ENCODE measurements around the gene UBE2D2.

UBE2D2 gene

DNA sequence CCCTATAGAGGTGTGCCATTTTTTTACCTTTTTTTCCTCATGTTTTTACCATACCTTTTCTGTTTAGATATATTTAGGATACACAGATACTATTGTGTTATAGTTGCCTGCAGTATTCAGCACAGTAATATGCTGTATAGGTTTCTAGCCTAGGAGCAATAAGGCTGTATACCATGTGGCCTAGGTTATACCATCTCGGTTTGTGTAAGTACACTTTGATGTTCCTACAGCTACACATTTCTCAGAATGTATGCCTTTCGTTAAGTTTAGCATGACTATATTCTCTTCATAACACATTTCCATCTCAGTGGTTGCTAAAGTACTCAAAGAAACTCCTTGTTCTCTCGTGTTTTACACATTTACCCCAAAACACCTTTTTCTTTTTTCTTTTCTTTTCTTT, 23.0 kb downstream of the UBE2D2 start:
- no peak for TF ChIP-seq ZBTB7A (IDR thresholded peaks at IDR 0.05; ENCODE audit: low read depth)
- TF ChIP-seq, protein P1, sequence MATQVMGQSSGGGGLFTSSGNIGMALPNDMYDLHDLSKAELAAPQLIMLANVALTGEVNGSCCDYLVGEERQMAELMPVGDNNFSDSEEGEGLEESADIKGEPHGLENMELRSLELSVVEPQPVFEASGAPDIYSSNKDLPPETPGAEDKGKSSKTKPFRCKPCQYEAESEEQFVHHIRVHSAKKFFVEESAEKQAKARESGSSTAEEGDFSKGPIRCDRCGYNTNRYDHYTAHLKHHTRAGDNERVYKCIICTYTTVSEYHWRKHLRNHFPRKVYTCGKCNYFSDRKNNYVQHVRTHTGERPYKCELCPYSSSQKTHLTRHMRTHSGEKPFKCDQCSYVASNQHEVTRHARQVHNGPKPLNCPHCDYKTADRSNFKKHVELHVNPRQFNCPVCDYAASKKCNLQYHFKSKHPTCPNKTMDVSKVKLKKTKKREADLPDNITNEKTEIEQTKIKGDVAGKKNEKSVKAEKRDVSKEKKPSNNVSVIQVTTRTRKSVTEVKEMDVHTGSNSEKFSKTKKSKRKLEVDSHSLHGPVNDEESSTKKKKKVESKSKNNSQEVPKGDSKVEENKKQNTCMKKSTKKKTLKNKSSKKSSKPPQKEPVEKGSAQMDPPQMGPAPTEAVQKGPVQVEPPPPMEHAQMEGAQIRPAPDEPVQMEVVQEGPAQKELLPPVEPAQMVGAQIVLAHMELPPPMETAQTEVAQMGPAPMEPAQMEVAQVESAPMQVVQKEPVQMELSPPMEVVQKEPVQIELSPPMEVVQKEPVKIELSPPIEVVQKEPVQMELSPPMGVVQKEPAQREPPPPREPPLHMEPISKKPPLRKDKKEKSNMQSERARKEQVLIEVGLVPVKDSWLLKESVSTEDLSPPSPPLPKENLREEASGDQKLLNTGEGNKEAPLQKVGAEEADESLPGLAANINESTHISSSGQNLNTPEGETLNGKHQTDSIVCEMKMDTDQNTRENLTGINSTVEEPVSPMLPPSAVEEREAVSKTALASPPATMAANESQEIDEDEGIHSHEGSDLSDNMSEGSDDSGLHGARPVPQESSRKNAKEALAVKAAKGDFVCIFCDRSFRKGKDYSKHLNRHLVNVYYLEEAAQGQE (IDR thresholded peaks at IDR 0.05; ENCODE audit: low read depth): no peak
- TF ChIP-seq TCF12 (IDR thresholded peaks at IDR 0.05; ENCODE audit: low read depth): no peak
- TF ChIP-seq RAD21 (IDR thresholded peaks at IDR 0.05; ENCODE audit: low read depth): no peak
- TF ChIP-seq CEBPB (IDR thresholded peaks at IDR 0.05): no peak
- no peak for TF ChIP-seq NFIC (IDR thresholded peaks at IDR 0.05)
- TF ChIP-seq TAF1 (IDR thresholded peaks at IDR 0.05; ENCODE audit: low read depth): no peak
- TF ChIP-seq EGR1 (IDR thresholded peaks at IDR 0.05): no peak
- TF ChIP-seq, protein P2, sequence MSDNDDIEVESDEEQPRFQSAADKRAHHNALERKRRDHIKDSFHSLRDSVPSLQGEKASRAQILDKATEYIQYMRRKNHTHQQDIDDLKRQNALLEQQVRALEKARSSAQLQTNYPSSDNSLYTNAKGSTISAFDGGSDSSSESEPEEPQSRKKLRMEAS (IDR thresholded peaks at IDR 0.05): no peak
- TF ChIP-seq TEAD4 (IDR thresholded peaks at IDR 0.05): no peak
- TF ChIP-seq CREB1 (IDR thresholded peaks at IDR 0.05; ENCODE audit: low read depth): no peak
- TF ChIP-seq, protein P3, sequence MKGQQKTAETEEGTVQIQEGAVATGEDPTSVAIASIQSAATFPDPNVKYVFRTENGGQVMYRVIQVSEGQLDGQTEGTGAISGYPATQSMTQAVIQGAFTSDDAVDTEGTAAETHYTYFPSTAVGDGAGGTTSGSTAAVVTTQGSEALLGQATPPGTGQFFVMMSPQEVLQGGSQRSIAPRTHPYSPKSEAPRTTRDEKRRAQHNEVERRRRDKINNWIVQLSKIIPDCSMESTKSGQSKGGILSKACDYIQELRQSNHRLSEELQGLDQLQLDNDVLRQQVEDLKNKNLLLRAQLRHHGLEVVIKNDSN (IDR thresholded peaks at IDR 0.05): no peak
- TF ChIP-seq YY1 (IDR thresholded peaks at IDR 0.05; ENCODE audit: low read depth): no peak
- no peak for TF ChIP-seq EP300 (IDR thresholded peaks at IDR 0.05; ENCODE audit: borderline replicate concordance)
- no peak for TF ChIP-seq FOXM1 (IDR thresholded peaks at IDR 0.05; ENCODE audit: borderline replicate concordance, low read depth)

DNA sequence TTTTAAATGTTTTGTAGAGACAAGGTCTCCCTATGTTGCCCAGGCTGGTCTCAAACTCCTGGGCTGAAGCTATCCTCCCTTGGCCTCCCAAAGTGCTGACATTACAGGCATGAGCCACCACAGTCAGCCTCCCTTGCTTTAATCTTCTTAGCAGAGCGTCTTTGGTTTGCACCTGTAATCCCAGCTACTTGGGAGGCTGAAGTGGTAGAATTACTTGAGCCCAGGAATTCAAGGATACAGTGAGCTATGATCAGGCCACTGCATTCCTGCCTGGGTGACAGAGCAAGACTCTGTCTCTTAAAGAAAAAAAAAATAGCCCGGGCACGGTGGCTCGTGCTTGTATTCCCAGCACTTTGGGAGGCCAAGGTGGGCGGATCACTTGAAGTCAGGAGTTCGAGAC, 27.8 kb downstream of the UBE2D2 start:
- TF ChIP-seq EGR1 (IDR thresholded peaks at IDR 0.05) (no peak), FOXM1 (IDR thresholded peaks at IDR 0.05; ENCODE audit: borderline replicate concordance, low read depth) (no peak), TCF12 (IDR thresholded peaks at IDR 0.05; ENCODE audit: low read depth) (no peak)
- TF ChIP-seq, protein P1 (IDR thresholded peaks at IDR 0.05; ENCODE audit: low read depth): no peak

DNA sequence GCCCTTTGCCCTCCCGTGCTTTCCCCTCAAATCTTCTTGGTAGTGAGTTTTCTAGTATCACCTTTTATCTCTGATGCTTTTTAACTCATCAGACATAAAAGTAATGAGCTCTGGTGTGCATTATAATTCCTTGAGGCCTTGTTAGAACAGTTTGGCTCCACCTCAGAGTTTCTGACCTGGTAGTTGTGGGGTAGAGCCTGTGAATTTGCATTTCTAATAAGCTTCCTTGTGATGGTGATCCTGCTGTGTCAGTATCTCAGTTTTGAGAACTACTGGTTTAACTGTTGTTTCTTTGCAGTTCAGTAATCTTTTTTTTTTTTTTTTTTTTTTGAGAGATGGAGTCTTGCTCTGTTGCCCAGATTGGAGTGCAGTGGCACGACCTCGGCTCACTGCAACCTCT, 31.1 kb downstream of the UBE2D2 start:
- TF ChIP-seq EP300 (IDR thresholded peaks at IDR 0.05; ENCODE audit: borderline replicate concordance) (no peak), CREB1 (IDR thresholded peaks at IDR 0.05; ENCODE audit: low read depth) (no peak), ZBTB7A (IDR thresholded peaks at IDR 0.05; ENCODE audit: low read depth) (no peak), TCF12 (IDR thresholded peaks at IDR 0.05; ENCODE audit: low read depth) (no peak), TAF1 (IDR thresholded peaks at IDR 0.05; ENCODE audit: low read depth) (no peak)
- TF ChIP-seq, protein P2 (IDR thresholded peaks at IDR 0.05): no peak

DNA sequence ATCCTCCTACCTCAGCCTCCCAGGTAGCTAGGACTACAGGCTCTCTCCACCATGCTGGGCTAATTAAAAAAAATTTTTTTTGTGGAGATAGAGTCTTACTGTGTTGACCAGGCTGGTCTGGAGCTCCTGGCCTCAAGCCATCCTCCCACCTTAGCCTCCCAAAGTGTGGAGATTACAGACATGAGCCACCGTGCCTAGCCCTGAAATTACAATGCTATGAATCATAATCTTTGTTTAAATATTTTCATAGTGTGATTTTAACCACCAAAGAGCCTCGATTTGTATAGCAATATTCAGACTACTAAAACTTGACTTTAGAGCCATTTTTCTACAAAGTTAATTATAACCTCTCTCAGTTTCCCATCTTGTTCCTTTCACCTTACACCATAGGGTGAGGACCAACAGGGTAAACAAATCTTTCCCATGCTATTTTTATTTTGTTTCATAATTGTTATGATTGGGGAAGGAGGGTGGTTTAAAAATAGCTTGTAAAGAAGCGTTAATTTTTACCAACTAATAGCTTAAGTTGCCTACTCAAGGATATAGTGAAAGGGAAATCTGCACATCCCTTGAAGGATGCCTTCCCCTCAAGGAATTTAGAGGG, 32.7 kb downstream of the UBE2D2 start:
- TF ChIP-seq ZBTB7A (IDR thresholded peaks at IDR 0.05; ENCODE audit: low read depth) (no peak), TAF1 (IDR thresholded peaks at IDR 0.05; ENCODE audit: low read depth) (no peak), FOXM1 (IDR thresholded peaks at IDR 0.05; ENCODE audit: borderline replicate concordance, low read depth) (no peak), YY1 (IDR thresholded peaks at IDR 0.05; ENCODE audit: low read depth) (no peak), CEBPB (IDR thresholded peaks at IDR 0.05) (no peak), EGR1 (IDR thresholded peaks at IDR 0.05) (no peak), CREB1 (IDR thresholded peaks at IDR 0.05; ENCODE audit: low read depth) (no peak), TCF12 (IDR thresholded peaks at IDR 0.05; ENCODE audit: low read depth) (no peak), NFIC (IDR thresholded peaks at IDR 0.05) (no peak), TEAD4 (IDR thresholded peaks at IDR 0.05) (no peak), EP300 (IDR thresholded peaks at IDR 0.05; ENCODE audit: borderline replicate concordance) (no peak), RAD21 (IDR thresholded peaks at IDR 0.05; ENCODE audit: low read depth) (no peak)
- TF ChIP-seq, protein P3 (IDR thresholded peaks at IDR 0.05): no peak
- TF ChIP-seq, protein P1 (IDR thresholded peaks at IDR 0.05; ENCODE audit: low read depth): no peak
- TF ChIP-seq, protein P2 (IDR thresholded peaks at IDR 0.05): no peak
